G401 (cell line): ENCODE data around the gene FERMT1. TPM values are rescaled to one million over a fixed set of nuclear protein-coding genes. Genes with fewer than 3 reads are reported as not detected.
"Not testable (repeated sequence)": the region's sequence is repeated elsewhere in the genome, so short reads cannot be mapped to it uniquely, and the experiment has no call there.

Experiments used
- DNase-seq: peaks from one replicate; pipeline ENCODE4 v3.0.0-alpha.2; 2015; ENCODE audit warnings: low spot score
- in situ Hi-C: cut with HindIII; loops from 2 replicates; pipeline ENCODE4 v1.10.0; 2016; ENCODE audit warnings: low sequenced_read_pairs, mixed read lengths
- total RNA-seq: library from RNA; depleted of rRNA; stranded (reverse); fragments of >200 nt; shearing (Covaris generic); gene quantifications from 2 replicates; pipeline ENCODE4 v1.2.3, GENCODE V29; 2014

Gene FERMT1
- total RNA-seq, 1 experiment from 2014 or later: not detected

- in situ Hi-C loops: no loop called here
- no peak for DNase-seq
Observed at GRCh38 chr20:6051505-6051904, 71.3 kb downstream of the FERMT1 start.

- in situ Hi-C loops: no loop called here
- DNase-seq: no peak
Observed at GRCh38 chr20:6048391-6048790, 74.4 kb downstream of the FERMT1 start.

GRCh38 chr20:6046432-6046831 is 76.4 kb downstream of the FERMT1 start:
- DNase-seq: no peak
- in situ Hi-C loops: no loop called here

GRCh38 chr20:6045566-6045965 is 77.3 kb downstream of the FERMT1 start:
- DNase-seq: no peak
- in situ Hi-C loops: no loop called here

- DNase-seq: no peak
- in situ Hi-C loops: no loop called here
Observed at GRCh38 chr20:6044115-6044514, 78.7 kb downstream of the FERMT1 start.

- no peak for DNase-seq
- in situ Hi-C loops: no loop called here
Observed at GRCh38 chr20:6041808-6042265, 81.0 kb downstream of the FERMT1 start.

- DNase-seq: no peak
- in situ Hi-C loops: no loop called here
Observed at GRCh38 chr20:6040958-6041807, 81.6 kb downstream of the FERMT1 start.

- in situ Hi-C loops: no loop called here
- DNase-seq: no peak
Observed at GRCh38 chr20:6040540-6040939, 82.3 kb downstream of the FERMT1 start.

- in situ Hi-C loops: no loop called here
- no peak for DNase-seq
Observed at GRCh38 chr20:6039766-6040165, 83.1 kb downstream of the FERMT1 start.

- no peak for DNase-seq
- in situ Hi-C loops: no loop called here
Observed at GRCh38 chr20:6038256-6038655, 84.6 kb downstream of the FERMT1 start.

GRCh38 chr20:6037082-6037481 is 85.7 kb downstream of the FERMT1 start:
- in situ Hi-C loops: no loop called here
- DNase-seq: no peak

GRCh38 chr20:6036213-6036612 is 86.6 kb downstream of the FERMT1 start:
- no peak for DNase-seq
- in situ Hi-C loops: no loop called here

GRCh38 chr20:6034134-6034969 is 88.5 kb downstream of the FERMT1 start:
- DNase-seq: no peak
- in situ Hi-C loops: no loop called here

- in situ Hi-C loops, DNase-seq: not testable (repeated sequence)
Observed at GRCh38 chr20:6032907-6033306, 89.9 kb downstream of the FERMT1 start.

- in situ Hi-C loops: no loop called here
- DNase-seq: no peak
Observed at GRCh38 chr20:6030453-6031080, 92.3 kb downstream of the FERMT1 start.

- DNase-seq: no peak
- in situ Hi-C loops: no loop called here
Observed at GRCh38 chr20:6029538-6029937, 93.3 kb downstream of the FERMT1 start.

GRCh38 chr20:6028818-6029217 is 94.0 kb downstream of the FERMT1 start:
- in situ Hi-C loops: no loop called here
- no peak for DNase-seq

- in situ Hi-C loops: no loop called here
Observed at GRCh38 chr20:6026051-6026450, 96.8 kb downstream of the FERMT1 start.

More at GRCh38 chr20:6026051-6026450, 96.8 kb downstream of the FERMT1 start:
- DNase-seq: no peak
